ENCODE data around the gene NTNG2.

DNA sequence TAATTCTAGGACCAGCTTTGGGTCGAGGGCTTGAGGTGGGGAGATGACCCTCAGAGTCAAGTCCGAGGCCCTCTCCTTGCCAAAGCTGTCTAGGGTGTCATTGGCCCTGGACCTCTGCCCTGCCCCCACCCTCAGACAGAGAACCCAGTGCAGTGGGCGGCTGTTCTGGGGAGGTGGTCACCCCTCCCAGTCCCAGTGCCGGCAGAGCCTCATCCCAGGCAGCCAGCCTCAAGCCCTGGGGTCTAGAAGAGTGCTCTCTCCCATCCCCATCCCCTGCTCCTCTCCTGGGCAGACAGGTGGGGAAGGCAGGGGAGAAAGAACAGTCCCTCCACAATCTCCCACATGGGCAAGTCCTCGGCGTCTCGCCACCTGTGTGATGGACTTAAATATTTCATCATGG is 7.0 kb downstream of the NTNG2 start:
- TF ChIP-seq CTCF (IDR thresholded peaks at IDR 0.05), result no peak
- TF ChIP-seq POLR2A (IDR thresholded peaks at IDR 0.05), result no peak
